ENCODE data around the gene TMEM91. TPM values are rescaled to one million over a fixed set of nuclear protein-coding genes. Genes with fewer than 3 reads are reported as not detected.

TMEM91 gene
- total and polyA plus RNA-seq, 2 of the 13 experiments (the other 11 are each of a cell fraction or from before 2014, with no cell fraction given): 6.3 to 10.3 TPM

DNA sequence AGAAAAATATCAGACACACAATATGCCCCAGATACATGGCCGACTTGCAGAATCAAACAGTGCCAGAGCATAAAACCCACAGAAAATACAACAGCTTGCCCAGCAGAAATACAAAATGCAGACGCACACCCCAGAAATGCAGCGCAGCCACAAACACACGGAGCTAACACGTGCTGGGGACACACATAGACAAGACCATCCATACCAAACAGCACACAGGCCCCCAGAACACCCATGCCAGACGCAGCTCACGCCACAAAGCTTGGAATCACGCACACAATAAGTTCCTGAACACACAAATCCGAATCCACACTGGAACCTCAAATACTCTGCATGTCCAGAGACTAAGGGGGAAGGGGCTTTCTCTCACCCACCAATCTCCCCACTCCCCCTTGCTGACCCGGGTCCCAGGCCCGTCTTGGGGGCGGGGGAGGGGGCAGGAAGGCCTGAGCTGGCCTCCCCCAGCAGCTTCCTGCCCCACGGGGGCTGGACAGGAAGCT, 49.2 kb upstream of the TMEM91 start:
- BruUV-seq (replicated peaks): no TSS peak
- H3K4me1 ChIP-seq (ENCODE audit: insufficient read depth, low read length): peaks cover 53% of the 10 kb centered on the region
- no peak overlapping the region for H2AFZ ChIP-seq (ENCODE audit: low read length)
- no peaks in the 10 kb centered on the region for H3K27me3 ChIP-seq (ENCODE audit: control insufficient read depth in 1 of 2, insufficient read depth in 2 of 2, low read length in 2 of 2)
- H3K27ac ChIP-seq (ENCODE audit: extremely low read length, insufficient read depth, low read length): no peak overlapping the region
- in situ Hi-C loops (cut with HindIII; ENCODE audit: extremely low pct_ligation_motif_present, low pct_unique_long_range_greater_than_20kb): no loop called here
- no peaks in the 10 kb centered on the region for H3K9me3 ChIP-seq (ENCODE audit: low read length)
- ChIA-PET CTCF (ENCODE audit: low intra/inter-chr PET ratio, low total read pairs) (no interaction called here), POLR2A (interaction anchor here (1.3 kb wide), 1 partner anchor 25 kb away, joined by 6 read pairs; no protein-coding TSS in a partner anchor)
- ATAC-seq (no peak), FAIRE-seq (no peak), DNase-seq (ENCODE audit: low spot score) (no peak)
- WGBS (ENCODE audit: low lambda C conversion rate): 97% methylated on average over 12 of the region's 13 CpGs
- H3K79me2 ChIP-seq (ENCODE audit: insufficient read depth, low read length): peaks cover 2% of the 10 kb centered on the region
- H4K20me1 ChIP-seq (ENCODE audit: insufficient read depth, low read length): no peaks in the 10 kb centered on the region
- H3K9ac ChIP-seq (ENCODE audit: insufficient read depth, low read depth, low read length): no peak overlapping the region
- no peak for TF ChIP-seq ZNF768 (CRISPR knock-in tag; IDR thresholded peaks at IDR 0.05)
- TF ChIP-seq KLF6 (CRISPR knock-in tag; IDR thresholded peaks at IDR 0.05): no peak
- TF ChIP-seq MED13 (CRISPR knock-in tag; IDR thresholded peaks at IDR 0.05): no peak
- TF ChIP-seq, protein P1, sequence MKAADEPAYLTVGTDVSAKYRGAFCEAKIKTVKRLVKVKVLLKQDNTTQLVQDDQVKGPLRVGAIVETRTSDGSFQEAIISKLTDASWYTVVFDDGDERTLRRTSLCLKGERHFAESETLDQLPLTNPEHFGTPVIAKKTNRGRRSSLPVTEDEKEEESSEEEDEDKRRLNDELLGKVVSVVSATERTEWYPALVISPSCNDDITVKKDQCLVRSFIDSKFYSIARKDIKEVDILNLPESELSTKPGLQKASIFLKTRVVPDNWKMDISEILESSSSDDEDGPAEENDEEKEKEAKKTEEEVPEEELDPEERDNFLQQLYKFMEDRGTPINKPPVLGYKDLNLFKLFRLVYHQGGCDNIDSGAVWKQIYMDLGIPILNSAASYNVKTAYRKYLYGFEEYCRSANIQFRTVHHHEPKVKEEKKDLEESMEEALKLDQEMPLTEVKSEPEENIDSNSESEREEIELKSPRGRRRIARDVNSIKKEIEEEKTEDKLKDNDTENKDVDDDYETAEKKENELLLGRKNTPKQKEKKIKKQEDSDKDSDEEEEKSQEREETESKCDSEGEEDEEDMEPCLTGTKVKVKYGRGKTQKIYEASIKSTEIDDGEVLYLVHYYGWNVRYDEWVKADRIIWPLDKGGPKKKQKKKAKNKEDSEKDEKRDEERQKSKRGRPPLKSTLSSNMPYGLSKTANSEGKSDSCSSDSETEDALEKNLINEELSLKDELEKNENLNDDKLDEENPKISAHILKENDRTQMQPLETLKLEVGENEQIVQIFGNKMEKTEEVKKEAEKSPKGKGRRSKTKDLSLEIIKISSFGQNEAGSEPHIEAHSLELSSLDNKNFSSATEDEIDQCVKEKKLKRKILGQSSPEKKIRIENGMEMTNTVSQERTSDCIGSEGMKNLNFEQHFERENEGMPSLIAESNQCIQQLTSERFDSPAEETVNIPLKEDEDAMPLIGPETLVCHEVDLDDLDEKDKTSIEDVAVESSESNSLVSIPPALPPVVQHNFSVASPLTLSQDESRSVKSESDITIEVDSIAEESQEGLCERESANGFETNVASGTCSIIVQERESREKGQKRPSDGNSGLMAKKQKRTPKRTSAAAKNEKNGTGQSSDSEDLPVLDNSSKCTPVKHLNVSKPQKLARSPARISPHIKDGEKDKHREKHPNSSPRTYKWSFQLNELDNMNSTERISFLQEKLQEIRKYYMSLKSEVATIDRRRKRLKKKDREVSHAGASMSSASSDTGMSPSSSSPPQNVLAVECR (CRISPR knock-in tag; IDR thresholded peaks at IDR 0.05; ENCODE audit: borderline replicate concordance): no peak
- TF ChIP-seq NFATC3 (CRISPR knock-in tag; IDR thresholded peaks at IDR 0.05): no peak
- no peak for TF ChIP-seq ZNF891 (CRISPR knock-in tag; IDR thresholded peaks at IDR 0.05)
- no peak for TF ChIP-seq LCORL (IDR thresholded peaks at IDR 0.05)
- TF ChIP-seq LCORL (CRISPR knock-in tag; IDR thresholded peaks at IDR 0.05): no peak
- no peak for TF ChIP-seq ZNF263 (CRISPR knock-in tag; IDR thresholded peaks at IDR 0.05)
- no peak for TF ChIP-seq PHB2 (IDR thresholded peaks at IDR 0.05; ENCODE audit: partially characterized antibody)
- no peak for TF ChIP-seq DNMT3B (CRISPR knock-in tag; conservative IDR thresholded peaks at IDR 0.05)
- no peak for TF ChIP-seq CC2D1A (CRISPR knock-in tag; IDR thresholded peaks at IDR 0.05)
- TF ChIP-seq, protein P2, sequence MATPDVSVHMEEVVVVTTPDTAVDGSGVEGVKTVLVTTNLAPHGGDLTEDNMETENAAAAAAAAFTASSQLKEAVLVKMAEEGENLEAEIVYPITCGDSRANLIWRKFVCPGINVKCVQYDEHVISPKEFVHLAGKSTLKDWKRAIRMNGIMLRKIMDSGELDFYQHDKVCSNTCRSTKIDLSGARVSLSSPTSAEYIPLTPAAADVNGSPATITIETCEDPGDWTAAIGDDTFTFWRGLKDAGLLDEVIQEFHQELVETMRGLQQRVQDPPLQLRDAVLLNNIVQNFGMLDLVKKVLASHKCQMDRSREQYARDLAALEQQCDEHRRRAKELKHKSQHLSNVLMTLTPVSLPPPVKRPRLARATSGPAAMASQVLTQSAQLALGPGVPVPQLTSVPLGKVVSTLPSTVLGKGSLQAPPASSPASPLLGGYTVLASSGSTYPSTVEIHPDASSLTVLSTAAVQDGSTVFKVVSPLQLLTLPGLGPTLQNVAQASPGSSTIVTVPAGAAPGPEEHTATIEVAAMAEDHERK (CRISPR knock-in tag; IDR thresholded peaks at IDR 0.05; ENCODE audit: low read depth): no peak
- no peak for TF ChIP-seq ZNF83 (CRISPR knock-in tag; IDR thresholded peaks at IDR 0.05; ENCODE audit: borderline replicate concordance)
- no peak for TF ChIP-seq ZNF451 (CRISPR knock-in tag; IDR thresholded peaks at IDR 0.05)
- TF ChIP-seq NRL (CRISPR knock-in tag; IDR thresholded peaks at IDR 0.05; ENCODE audit: borderline replicate concordance): no peak
- no peak overlapping the region for H3K4me2 ChIP-seq (ENCODE audit: low read depth, low read length)
- no peak overlapping the region for H3K4me3 ChIP-seq (replicated peaks in 1 of 3; ENCODE audit: insufficient read depth in 1 of 3, low read depth in 2 of 3, low read length in 3 of 3)
- H3K36me3 ChIP-seq (replicated peaks in 1 of 2; ENCODE audit: control insufficient read depth in 1 of 2, insufficient read depth in 2 of 2, low read length in 2 of 2): peaks cover 13 to 29% of the 10 kb centered on the region in 2 experiments; a peak in 4 of 5 replicates
- intact Hi-C loops (cut with micrococcal nuclease; ENCODE audit: unreplicated experiment): no loop called here

Measured in HepG2 (cell line).